ENCODE data around the gene DAZAP1. TPM values are rescaled to one million over a fixed set of nuclear protein-coding genes. Genes with fewer than 3 reads are reported as not detected.
A peak's percentile ranks its signal among the peaks of the same experiment; 100 is the strongest.

Gene DAZAP1
- polyA plus RNA-seq, 1 donor (not counting 4 experiments of a cell fraction or from before 2014, with no cell fraction given): 99.2 TPM

DNA sequence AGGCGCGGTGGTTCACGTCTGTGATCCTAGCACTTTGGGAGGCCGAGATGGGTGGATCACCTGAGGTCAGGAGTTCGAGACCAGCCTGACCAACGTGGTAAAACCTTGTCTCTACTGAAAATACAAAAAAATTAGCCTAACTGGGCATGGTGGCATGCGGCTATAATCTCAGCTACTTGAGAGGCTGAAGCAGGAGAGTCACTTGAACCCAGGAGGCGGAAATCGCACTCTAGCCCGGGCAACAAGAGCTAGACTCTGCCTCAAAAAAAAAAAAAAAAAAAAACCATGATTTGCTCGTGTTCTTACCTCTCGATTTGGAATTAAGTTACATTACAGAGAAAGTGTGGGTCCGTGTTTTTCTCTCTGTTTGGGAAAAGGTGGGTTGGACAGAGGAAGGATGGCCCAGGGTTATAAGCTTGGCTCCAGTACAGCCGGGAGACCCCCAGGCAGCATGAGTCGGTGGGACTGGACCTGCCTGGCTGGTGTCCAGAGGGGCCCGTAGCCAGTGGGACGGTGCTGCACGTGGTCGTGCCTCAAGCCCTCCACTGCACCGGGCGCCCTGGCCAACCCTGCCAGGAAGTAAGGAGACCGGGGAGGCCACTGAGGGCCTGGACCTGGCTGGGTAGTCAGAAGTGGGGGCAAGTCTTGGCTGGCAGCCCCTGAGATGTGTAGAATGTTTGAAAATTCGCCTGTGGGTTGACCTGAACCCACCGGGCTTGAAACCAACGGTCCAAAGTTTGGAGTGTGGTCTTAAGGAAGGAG, 34.5 kb downstream of the DAZAP1 start:
- Histone ChIP-seq H3K36me3 (ENCODE audit: control insufficient read depth in 2 of 2, extremely low read depth in 1 of 2, insufficient read depth in 2 of 2, low read length in 2 of 2) (peaks cover 25 to 31% of the 10 kb centered on the region in 2 experiments), H3K27ac (ENCODE audit: control insufficient read depth, insufficient read depth, low read length) (no peak overlapping the region), H3K4me3 (ENCODE audit: control insufficient read depth in 2 of 3, extremely low read depth in 1 of 3, insufficient read depth in 2 of 3, low read depth in 1 of 3, low read length in 3 of 3) (no peak overlapping the region), H3K4me1 (ENCODE audit: control insufficient read depth, extremely low read depth, insufficient read depth, low read length) (peaks cover 18% of the 10 kb centered on the region), H3K9me3 (ENCODE audit: control insufficient read depth, low read depth, low read length) (no peaks in the 10 kb centered on the region), H3K27me3 (ENCODE audit: control insufficient read depth, extremely low read depth, insufficient read depth, low read length) (peaks cover 14% of the 10 kb centered on the region), H3K9me1 (ENCODE audit: control insufficient read depth, extremely low read depth, insufficient read depth, low read length) (peaks cover 3% of the 10 kb centered on the region), H4K20me1 (ENCODE audit: control insufficient read depth, extremely low read depth, insufficient read depth, low read length) (peaks cover 25% of the 10 kb centered on the region), H3K9ac (ENCODE audit: control insufficient read depth, extremely low read depth, insufficient read depth, low read length) (no peak overlapping the region), H3K79me2 (ENCODE audit: control insufficient read depth, insufficient read depth, low read length) (peaks cover 38% of the 10 kb centered on the region), H2AFZ (ENCODE audit: control insufficient read depth, low read length) (no peak overlapping the region), H3K4me2 (ENCODE audit: control insufficient read depth, extremely low read depth, insufficient read depth, low read depth, low read length) (no peak overlapping the region)
- FAIRE-seq (no peak), DNase-seq (ENCODE audit: low read depth, low spot score) (no peak)
- TF ChIP-seq, protein P1, sequence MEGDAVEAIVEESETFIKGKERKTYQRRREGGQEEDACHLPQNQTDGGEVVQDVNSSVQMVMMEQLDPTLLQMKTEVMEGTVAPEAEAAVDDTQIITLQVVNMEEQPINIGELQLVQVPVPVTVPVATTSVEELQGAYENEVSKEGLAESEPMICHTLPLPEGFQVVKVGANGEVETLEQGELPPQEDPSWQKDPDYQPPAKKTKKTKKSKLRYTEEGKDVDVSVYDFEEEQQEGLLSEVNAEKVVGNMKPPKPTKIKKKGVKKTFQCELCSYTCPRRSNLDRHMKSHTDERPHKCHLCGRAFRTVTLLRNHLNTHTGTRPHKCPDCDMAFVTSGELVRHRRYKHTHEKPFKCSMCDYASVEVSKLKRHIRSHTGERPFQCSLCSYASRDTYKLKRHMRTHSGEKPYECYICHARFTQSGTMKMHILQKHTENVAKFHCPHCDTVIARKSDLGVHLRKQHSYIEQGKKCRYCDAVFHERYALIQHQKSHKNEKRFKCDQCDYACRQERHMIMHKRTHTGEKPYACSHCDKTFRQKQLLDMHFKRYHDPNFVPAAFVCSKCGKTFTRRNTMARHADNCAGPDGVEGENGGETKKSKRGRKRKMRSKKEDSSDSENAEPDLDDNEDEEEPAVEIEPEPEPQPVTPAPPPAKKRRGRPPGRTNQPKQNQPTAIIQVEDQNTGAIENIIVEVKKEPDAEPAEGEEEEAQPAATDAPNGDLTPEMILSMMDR (optimal IDR thresholded peaks at IDR 0.05 in 1 of 3, IDR thresholded peaks at IDR 0.05 in 1 of 3, conservative IDR thresholded peaks at IDR 0.05 in 1 of 3; ENCODE audit: extremely low read depth in 1 of 3, insufficient read depth in 2 of 3, low read length in 3 of 3): no peak
- no peak for TF ChIP-seq EZH2 (IDR thresholded peaks at IDR 0.05; ENCODE audit: low read length)
- dilution Hi-C loops (cut with MboI; ENCODE audit: extremely low pct_ligation_motif_present, low sequenced_read_pairs): no loop called here

- dilution Hi-C loops (cut with MboI; ENCODE audit: extremely low pct_ligation_motif_present, low sequenced_read_pairs): no loop called here
- TF ChIP-seq, protein P1 (optimal IDR thresholded peaks at IDR 0.05 in 1 of 3, IDR thresholded peaks at IDR 0.05 in 1 of 3, conservative IDR thresholded peaks at IDR 0.05 in 1 of 3; ENCODE audit: extremely low read depth in 1 of 3, insufficient read depth in 2 of 3, low read length in 3 of 3): peak; percentile 65 to 89 (median 76)
- TF ChIP-seq EZH2 (IDR thresholded peaks at IDR 0.05; ENCODE audit: low read length): peak; percentile 69
- Histone ChIP-seq H4K20me1 (ENCODE audit: control insufficient read depth, extremely low read depth, insufficient read depth, low read length) (peaks cover 17% of the 10 kb centered on the region), H3K9me3 (ENCODE audit: control insufficient read depth, low read depth, low read length) (no peaks in the 10 kb centered on the region), H3K27me3 (ENCODE audit: control insufficient read depth, extremely low read depth, insufficient read depth, low read length) (peaks cover 47% of the 10 kb centered on the region), H3K27ac (ENCODE audit: control insufficient read depth, insufficient read depth, low read length) (no peak overlapping the region), H3K79me2 (ENCODE audit: control insufficient read depth, insufficient read depth, low read length) (peaks cover 16% of the 10 kb centered on the region), H3K36me3 (ENCODE audit: control insufficient read depth in 2 of 2, extremely low read depth in 1 of 2, insufficient read depth in 2 of 2, low read length in 2 of 2) (peaks cover 18 to 24% of the 10 kb centered on the region in 2 experiments), H3K4me1 (ENCODE audit: control insufficient read depth, extremely low read depth, insufficient read depth, low read length) (peaks cover 13% of the 10 kb centered on the region), H3K9ac (ENCODE audit: control insufficient read depth, extremely low read depth, insufficient read depth, low read length) (no peak overlapping the region), H3K4me3 (ENCODE audit: control insufficient read depth in 2 of 3, extremely low read depth in 1 of 3, insufficient read depth in 2 of 3, low read depth in 1 of 3, low read length in 3 of 3) (no peak overlapping the region), H3K4me2 (ENCODE audit: control insufficient read depth, extremely low read depth, insufficient read depth, low read depth, low read length) (peak overlapping the region; percentile 56), H3K9me1 (ENCODE audit: control insufficient read depth, extremely low read depth, insufficient read depth, low read length) (peaks cover 3% of the 10 kb centered on the region), H2AFZ (ENCODE audit: control insufficient read depth, low read length) (no peak overlapping the region)
- DNase-seq (ENCODE audit: low read depth, low spot score) (no peak), FAIRE-seq (no peak)
These were observed 38.0 kb downstream of the DAZAP1 start for GRCh38 chr19:1445185-1445931.

All from keratinocyte (primary cell).